A673 (cell line): ENCODE measurements around the gene PGLYRP3. TPM values are rescaled to one million over a fixed set of nuclear protein-coding genes. Genes with fewer than 3 reads are reported as not detected.

ENCODE experiments used
- BruUV-seq: library from RNA; stranded (reverse); fragments of 400-500 nt; replicated peaks from 2 replicates; lab custom pipeline; 2021; lab: Mats Ljungman, UMichigan
- CTCF ChIA-PET: fragments of 300-600 bp; sonication (Branson Sonifier 250); formaldehyde crosslinking; loops from one replicate; lab custom pipeline; 2022; ENCODE audit warnings: antibody characterized with exemption; lab: Charles Lee
- POLR2A ChIA-PET: fragments of 300-600 bp; sonication (Branson Sonifier 250); formaldehyde crosslinking; loops from one replicate; lab custom pipeline; 2022; ENCODE audit warnings: antibody characterized with exemption; ENCODE audit not compliant: low non-redundant PET; lab: Charles Lee
- DNase-seq: peaks from one replicate; pipeline ENCODE4 v3.0.0-alpha.2; 2015; ENCODE audit warnings: low spot score
- H3K27ac ChIP-seq: fragments of 200-600 bp; sonication (generic); 2 replicates; pipeline ENCODE4 v1.5.1; 2016; ENCODE audit warnings: mixed run types, low read depth, mild to moderate bottlenecking, mixed read lengths, antibody characterized with exemption, low read length; ENCODE audit not compliant: poor library complexity, severe bottlenecking
- H3K27me3 ChIP-seq: fragments of 200-600 bp; sonication (generic); replicated peaks from 2 replicates; pipeline ENCODE4 v1.6.1; 2017; ENCODE audit warnings: mixed run types, low read depth, mild to moderate bottlenecking, mixed read lengths, antibody characterized with exemption, low read length; ENCODE audit not compliant: insufficient read depth, poor library complexity
- H3K36me3 ChIP-seq: fragments of 200-600 bp; sonication (generic); 2 replicates; pipeline ENCODE4 v1.6.1; 2016; ENCODE audit warnings: mixed run types, mild to moderate bottlenecking, mixed read lengths, antibody characterized with exemption, low read length; ENCODE audit not compliant: insufficient read depth, poor library complexity, severe bottlenecking
- H3K4me1 ChIP-seq: fragments of 200-600 bp; sonication (generic); 2 replicates; pipeline ENCODE4 v1.6.1; 2017; ENCODE audit warnings: mixed run types, mild to moderate bottlenecking, mixed read lengths, antibody characterized with exemption, low read length; ENCODE audit not compliant: insufficient read depth, poor library complexity, severe bottlenecking
- H3K4me3 ChIP-seq: fragments of 200-600 bp; sonication (generic); 2 replicates; pipeline ENCODE4 v1.5.1; 2016; ENCODE audit warnings: low read depth, mixed run types, mild to moderate bottlenecking, mixed read lengths, low read length; ENCODE audit not compliant: poor library complexity, severe bottlenecking
- H3K9me3 ChIP-seq: fragments of 200-600 bp; sonication (generic); 2 replicates; pipeline ENCODE4 v1.6.1; 2016; ENCODE audit warnings: mixed run types, low read depth, mild to moderate bottlenecking, mixed read lengths, antibody characterized with exemption, low read length; ENCODE audit not compliant: poor library complexity, severe bottlenecking
- CTCF ChIP-seq: fragments of 300-800, 200-600 bp; sonication (generic); conservative IDR thresholded peaks from 2 replicates; pipeline ENCODE4 v1.5.1; 2017; ENCODE audit warnings: low read depth, mild to moderate bottlenecking, antibody characterized with exemption, low read length, moderate library complexity, mixed read lengths
- EZH2 ChIP-seq: fragments of 200-600 bp; sonication (generic); IDR thresholded peaks from 2 replicates; pipeline ENCODE4 v1.6.1; 2017; ENCODE audit warnings: borderline replicate concordance, low read depth, mild to moderate bottlenecking, mixed read lengths, antibody characterized with exemption, low read length; ENCODE audit not compliant: poor library complexity, severe bottlenecking
- intact Hi-C: fragments of 100-400 bp; cut with micrococcal nuclease; formaldehyde crosslinking; loops from one replicate; pipeline ENCODE4 v1.10.0; 2022; ENCODE audit not compliant: unreplicated experiment
- total RNA-seq: library from RNA; stranded (reverse); gene quantifications from 2 replicates; pipeline ENCODE4 v1.2.3, GENCODE V29; 2021

Gene PGLYRP3
- total RNA-seq, 1 experiment from 2014 or later, result not detected

- ChIA-PET CTCF (no interaction called here), POLR2A (no interaction called here)
- H3K27me3 ChIP-seq, result peaks cover 27% of the 10 kb centered on the region
- H3K27ac ChIP-seq, result no peak overlapping the region
- no peaks in the 10 kb centered on the region for H3K4me1 ChIP-seq
- BruUV-seq, result no TSS peak
- H3K9me3 ChIP-seq, result no peaks in the 10 kb centered on the region
- intact Hi-C loops, result no loop called here
- no peak for DNase-seq
- no peaks in the 10 kb centered on the region for H3K36me3 ChIP-seq
- TF ChIP-seq EZH2 (no peak), CTCF (no peak)
- no peak overlapping the region for H3K4me3 ChIP-seq
These were observed 7.1 kb downstream of the PGLYRP3 start for GRCh38 chr1:153305682-153306081.

- no TSS peak for BruUV-seq
- no peak for DNase-seq
- ChIA-PET POLR2A (no interaction called here), CTCF (no interaction called here)
- no peak overlapping the region for H3K4me3 ChIP-seq
- no peaks in the 10 kb centered on the region for H3K9me3 ChIP-seq
- intact Hi-C loops, result no loop called here
- peaks cover 27% of the 10 kb centered on the region for H3K27me3 ChIP-seq
- H3K36me3 ChIP-seq, result no peaks in the 10 kb centered on the region
- no peaks in the 10 kb centered on the region for H3K4me1 ChIP-seq
- H3K27ac ChIP-seq, result no peak overlapping the region
- TF ChIP-seq EZH2, result no peak
- no peak for TF ChIP-seq CTCF
These were observed 10.4 kb downstream of the PGLYRP3 start for GRCh38 chr1:153302308-153302707.

GRCh38 chr1:153293851-153294250 lies 18.9 kb downstream of the PGLYRP3 start:
- no peak overlapping the region for H3K27ac ChIP-seq
- peaks cover 4% of the 10 kb centered on the region for H3K27me3 ChIP-seq
- CTCF ChIA-PET, result no interaction called here
- H3K4me1 ChIP-seq, result no peaks in the 10 kb centered on the region
- H3K9me3 ChIP-seq, result no peaks in the 10 kb centered on the region
- intact Hi-C loops, result no loop called here
- no peaks in the 10 kb centered on the region for H3K36me3 ChIP-seq
- TF ChIP-seq CTCF (no peak), EZH2 (no peak)
- H3K4me3 ChIP-seq, result no peak overlapping the region
- BruUV-seq, result no TSS peak
- no peak for DNase-seq
- POLR2A ChIA-PET, result no interaction called here
